Amygdala (tissue), 56 donors: Measurements from ENCODE around the gene COMMD6.
A peak's percentile ranks its signal among the peaks of the same experiment; 100 is the strongest.
"Not testable (repeated sequence)": the region's sequence is repeated elsewhere in the genome, so short reads cannot be mapped to it uniquely, and the experiment has no call there.

Source experiments
- DNase-seq, 56 donors: peaks; one replicate each; lab custom pipeline; 2025; lab: John Stamatoyannopoulos, UW

Gene COMMD6

GRCh38 chr13:75537401-75538365 lies at the start of gene COMMD6:
Gene COMMD6 (minus strand): TSS chr13:75537841. CDS start chr13:75537805, 36 bp downstream.
- DNase-seq = peak; percentile 6 to 79 (median 54)

- no peak for DNase-seq
Measured at GRCh38 chr13:75585153-75585552, 47.5 kb upstream of the COMMD6 start.

GRCh38 chr13:75583091-75583490 lies 45.5 kb upstream of the COMMD6 start:
- no peak for DNase-seq

GRCh38 chr13:75581874-75582640 lies 44.4 kb upstream of the COMMD6 start:
- no peak for DNase-seq

- DNase-seq = no peak
Measured at GRCh38 chr13:75579529-75579928, 41.9 kb upstream of the COMMD6 start.

- DNase-seq = no peak
Measured at GRCh38 chr13:75569576-75569975, 31.9 kb upstream of the COMMD6 start.

- DNase-seq = no peak
Measured at GRCh38 chr13:75566658-75567057, 29.0 kb upstream of the COMMD6 start.

- no peak for DNase-seq
Measured at GRCh38 chr13:75558145-75558840, 20.7 kb upstream of the COMMD6 start.

- DNase-seq = no peak
Measured at GRCh38 chr13:75556961-75557360, 19.3 kb upstream of the COMMD6 start.

- DNase-seq = no peak
Measured at GRCh38 chr13:75555836-75556235, 18.2 kb upstream of the COMMD6 start.

- DNase-seq = no peak
Measured at GRCh38 chr13:75554981-75555380, 17.3 kb upstream of the COMMD6 start.

- DNase-seq = no peak
Measured at GRCh38 chr13:75554464-75554863, 16.8 kb upstream of the COMMD6 start.

GRCh38 chr13:75550159-75550567 lies 12.5 kb upstream of the COMMD6 start:
- DNase-seq = peak in 1 of 56 donors; percentile 22

GRCh38 chr13:75549262-75550158 lies 11.9 kb upstream of the COMMD6 start, which contains the start of gene UCHL3:
Gene UCHL3 (plus strand): TSS chr13:75549791. CDS start chr13:75549821, 30 bp downstream.
- peak; percentile 69 to 98 (median 91) for DNase-seq

- no peak for DNase-seq
Measured at GRCh38 chr13:75547917-75548316, 10.3 kb upstream of the COMMD6 start.

GRCh38 chr13:75545386-75545785 lies 7.7 kb upstream of the COMMD6 start:
- DNase-seq = not testable (repeated sequence)

GRCh38 chr13:75544681-75545330 lies 7.2 kb upstream of the COMMD6 start:
- DNase-seq = no peak

GRCh38 chr13:75541961-75542360 lies 4.3 kb upstream of the COMMD6 start:
- no peak for DNase-seq

GRCh38 chr13:75541287-75541686 lies 3.6 kb upstream of the COMMD6 start:
- peak in 4 of 56 donors; percentile 5 to 26 (median 16) for DNase-seq
